PC-3 (cell line): ENCODE measurements around the gene AZIN2.

ENCODE experiments used
- EZH2phosphoT487 ChIP-seq: fragments of 300-600 bp; sonication (generic); IDR thresholded peaks from 2 replicates; pipeline ENCODE4 v1.6.1; 2018; ENCODE audit warnings: mild to moderate bottlenecking, antibody characterized with exemption, low read length, borderline replicate concordance
- TF ChIP-seq, protein P1 (sequence below): fragments of 300-600 bp; sonication (generic); conservative IDR thresholded peaks from 2 replicates; pipeline ENCODE4 v1.5.1; 2017; ENCODE audit warnings: antibody characterized with exemption, low read depth, mild to moderate bottlenecking, low read length

DNA sequence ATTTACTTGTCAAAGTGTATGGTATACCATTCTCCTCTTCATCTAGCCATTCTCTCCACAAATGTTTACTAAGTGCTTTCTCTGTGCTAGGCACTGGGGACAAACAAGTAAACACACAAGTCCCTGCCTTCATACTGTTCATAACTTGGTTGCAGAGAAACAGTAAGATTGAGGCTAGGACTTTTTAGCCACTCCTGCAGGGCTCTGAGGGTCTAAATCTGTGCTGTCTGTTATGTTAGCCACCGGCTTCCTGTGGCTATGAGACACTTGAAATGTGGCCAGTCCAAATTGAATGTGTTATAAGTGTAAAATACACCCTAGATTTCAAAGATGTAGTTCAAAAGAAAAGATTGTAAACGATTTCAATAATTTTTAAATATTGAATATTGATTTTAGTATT lies 50.2 kb downstream of the AZIN2 start:
- TF ChIP-seq, protein P1, sequence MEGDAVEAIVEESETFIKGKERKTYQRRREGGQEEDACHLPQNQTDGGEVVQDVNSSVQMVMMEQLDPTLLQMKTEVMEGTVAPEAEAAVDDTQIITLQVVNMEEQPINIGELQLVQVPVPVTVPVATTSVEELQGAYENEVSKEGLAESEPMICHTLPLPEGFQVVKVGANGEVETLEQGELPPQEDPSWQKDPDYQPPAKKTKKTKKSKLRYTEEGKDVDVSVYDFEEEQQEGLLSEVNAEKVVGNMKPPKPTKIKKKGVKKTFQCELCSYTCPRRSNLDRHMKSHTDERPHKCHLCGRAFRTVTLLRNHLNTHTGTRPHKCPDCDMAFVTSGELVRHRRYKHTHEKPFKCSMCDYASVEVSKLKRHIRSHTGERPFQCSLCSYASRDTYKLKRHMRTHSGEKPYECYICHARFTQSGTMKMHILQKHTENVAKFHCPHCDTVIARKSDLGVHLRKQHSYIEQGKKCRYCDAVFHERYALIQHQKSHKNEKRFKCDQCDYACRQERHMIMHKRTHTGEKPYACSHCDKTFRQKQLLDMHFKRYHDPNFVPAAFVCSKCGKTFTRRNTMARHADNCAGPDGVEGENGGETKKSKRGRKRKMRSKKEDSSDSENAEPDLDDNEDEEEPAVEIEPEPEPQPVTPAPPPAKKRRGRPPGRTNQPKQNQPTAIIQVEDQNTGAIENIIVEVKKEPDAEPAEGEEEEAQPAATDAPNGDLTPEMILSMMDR, result no peak
- TF ChIP-seq EZH2phosphoT487, result no peak
